ENCODE results near the gene CCNT2.
A peak's percentile ranks its signal among the peaks of the same experiment; 100 is the strongest.

DNA sequence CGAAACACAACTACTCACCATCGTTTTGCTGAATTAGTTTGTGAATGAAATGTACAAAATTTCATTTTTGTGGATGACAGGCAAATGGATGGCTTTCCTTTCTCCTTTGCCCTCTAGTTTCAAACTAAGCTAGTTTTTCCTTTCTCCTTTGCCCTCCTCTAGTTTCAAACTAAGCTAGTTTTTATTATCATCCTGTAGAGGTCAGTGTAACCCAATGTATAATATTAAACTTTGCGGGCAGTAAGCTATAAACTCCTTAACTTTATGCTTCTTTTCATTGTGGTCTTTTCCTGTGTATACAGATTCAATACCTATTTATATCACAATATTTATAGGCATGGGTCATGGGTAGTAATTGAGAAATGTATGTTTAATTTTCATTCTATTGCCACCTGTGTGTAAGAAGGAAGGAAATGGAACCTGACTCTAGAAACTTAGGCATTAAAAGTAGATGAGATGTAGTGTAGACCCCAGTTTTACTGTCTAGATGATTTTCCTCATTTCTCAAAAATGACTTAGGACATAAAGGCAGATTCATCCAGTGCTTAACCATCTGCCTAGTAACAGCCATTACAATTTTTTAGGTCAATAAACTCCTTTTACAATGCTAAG, 70.5 kb downstream of the CCNT2 start:
- TF ChIP-seq TAF1 (conservative IDR thresholded peaks at IDR 0.05) = no peak
- TF ChIP-seq, protein P1, sequence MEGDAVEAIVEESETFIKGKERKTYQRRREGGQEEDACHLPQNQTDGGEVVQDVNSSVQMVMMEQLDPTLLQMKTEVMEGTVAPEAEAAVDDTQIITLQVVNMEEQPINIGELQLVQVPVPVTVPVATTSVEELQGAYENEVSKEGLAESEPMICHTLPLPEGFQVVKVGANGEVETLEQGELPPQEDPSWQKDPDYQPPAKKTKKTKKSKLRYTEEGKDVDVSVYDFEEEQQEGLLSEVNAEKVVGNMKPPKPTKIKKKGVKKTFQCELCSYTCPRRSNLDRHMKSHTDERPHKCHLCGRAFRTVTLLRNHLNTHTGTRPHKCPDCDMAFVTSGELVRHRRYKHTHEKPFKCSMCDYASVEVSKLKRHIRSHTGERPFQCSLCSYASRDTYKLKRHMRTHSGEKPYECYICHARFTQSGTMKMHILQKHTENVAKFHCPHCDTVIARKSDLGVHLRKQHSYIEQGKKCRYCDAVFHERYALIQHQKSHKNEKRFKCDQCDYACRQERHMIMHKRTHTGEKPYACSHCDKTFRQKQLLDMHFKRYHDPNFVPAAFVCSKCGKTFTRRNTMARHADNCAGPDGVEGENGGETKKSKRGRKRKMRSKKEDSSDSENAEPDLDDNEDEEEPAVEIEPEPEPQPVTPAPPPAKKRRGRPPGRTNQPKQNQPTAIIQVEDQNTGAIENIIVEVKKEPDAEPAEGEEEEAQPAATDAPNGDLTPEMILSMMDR (IDR thresholded peaks at IDR 0.05; ENCODE audit: low read depth, low read length, missing input control) = peak; percentile 43
- TF ChIP-seq RAD21 (IDR thresholded peaks at IDR 0.05) = peak; percentile 67 to 77
- no peak for TF ChIP-seq RXRA (IDR thresholded peaks at IDR 0.05)
- no peak for TF ChIP-seq SP1 (IDR thresholded peaks at IDR 0.05)

Data from liver (tissue), 3 donors.